Keratinocyte (primary cell): Measurements from ENCODE around the gene CSRP1. TPM values are rescaled to one million over a fixed set of nuclear protein-coding genes. Genes with fewer than 3 reads are reported as not detected.

Source experiments
- DNase-seq: peaks from one replicate; pipeline ENCODE4 v3.0.0-alpha.2; 2011; ENCODE audit warnings: low read depth, missing footprints, low spot score
- FAIRE-seq: peaks from 2 replicates; lab custom pipeline; 2011; peaks lifted over from hg19 to GRCh38; lab: Jason Lieb, UNC
- H2AFZ ChIP-seq: 2 replicates; pipeline ENCODE4 v1.6.0; 2012; ENCODE audit warnings: low read length, control low read depth, inconsistent platforms; ENCODE audit not compliant: control insufficient read depth
- H3K27ac ChIP-seq: 2 replicates; pipeline ENCODE4 v1.5.1; 2011; ENCODE audit warnings: low read length; ENCODE audit not compliant: control insufficient read depth, insufficient read depth
- H3K27me3 ChIP-seq: 3 replicates; pipeline ENCODE4 v1.6.0; 2011; ENCODE audit warnings: low read length; ENCODE audit not compliant: control insufficient read depth, insufficient read depth; ENCODE audit errors: extremely low read depth
- H3K36me3 ChIP-seq, 2 experiments: 2 replicates in 1 of 2; 3 replicates in 1 of 2; pipeline ENCODE4 v1.5.1; 2011; ENCODE audit warnings: low read length in 2 of 2, mild to moderate bottlenecking in 1 of 2; ENCODE audit not compliant: control insufficient read depth in 2 of 2, insufficient read depth in 2 of 2; ENCODE audit errors: extremely low read depth in 1 of 2
- H3K4me1 ChIP-seq: 3 replicates; pipeline ENCODE4 v1.5.1; 2011; ENCODE audit warnings: low read length; ENCODE audit not compliant: control insufficient read depth, insufficient read depth; ENCODE audit errors: extremely low read depth
- H3K4me2 ChIP-seq: 3 replicates; pipeline ENCODE4 v1.6.0; 2011; ENCODE audit warnings: low read depth, low read length; ENCODE audit not compliant: control insufficient read depth, insufficient read depth; ENCODE audit errors: extremely low read depth
- H3K4me3 ChIP-seq, 3 experiments: fragments of 200-600 bp in 1 of 3; sonication (generic) in 1 of 3; 2 replicates in 2 of 3; 3 replicates in 1 of 3; pipeline ENCODE4 v1.5.1; 2011 to 2016; ENCODE audit warnings: low read length in 3 of 3, mild to moderate bottlenecking in 3 of 3, control low read depth in 2 of 3, inconsistent platforms in 1 of 3, low read depth in 1 of 3, mixed read lengths in 1 of 3, mixed run types in 1 of 3, moderate library complexity in 1 of 3; ENCODE audit not compliant: control insufficient read depth in 2 of 3, insufficient read depth in 2 of 3; ENCODE audit errors: extremely low read depth in 1 of 3
- H3K79me2 ChIP-seq: 2 replicates; pipeline ENCODE4 v1.6.0; 2012; ENCODE audit warnings: low read length; ENCODE audit not compliant: control insufficient read depth, insufficient read depth
- H3K9ac ChIP-seq: 3 replicates; pipeline ENCODE4 v1.6.0; 2011; ENCODE audit warnings: low read length; ENCODE audit not compliant: control insufficient read depth, insufficient read depth; ENCODE audit errors: extremely low read depth
- H3K9me1 ChIP-seq: 3 replicates; pipeline ENCODE4 v1.6.0; 2011; ENCODE audit warnings: low read length; ENCODE audit not compliant: control insufficient read depth, insufficient read depth; ENCODE audit errors: extremely low read depth
- H3K9me3 ChIP-seq: 2 replicates; pipeline ENCODE4 v1.5.1; 2012; ENCODE audit warnings: low read depth, low read length; ENCODE audit not compliant: control insufficient read depth
- H4K20me1 ChIP-seq: 3 replicates; pipeline ENCODE4 v1.6.0; 2011; ENCODE audit warnings: low read length; ENCODE audit not compliant: control insufficient read depth, insufficient read depth; ENCODE audit errors: extremely low read depth
- EZH2 ChIP-seq: IDR thresholded peaks from one replicate; pipeline ENCODE4 v1.6.1; 2012; ENCODE audit warnings: inconsistent platforms, mild to moderate bottlenecking, low read length, moderate library complexity
- dilution Hi-C: fragments of 300-500 bp; cut with MboI; formaldehyde crosslinking; loops from one replicate; pipeline ENCODE4 v1.7.0; 2020; ENCODE audit warnings: low sequenced_read_pairs; ENCODE audit not compliant: extremely low pct_ligation_motif_present
- polyA plus RNA-seq, 5 experiments: library from polyadenylated mRNA; depleted of rRNA in 3 of 5; stranded (reverse) in 3 of 5; stranded (forward) in 1 of 5; unstranded in 1 of 5; fragments of >200 nt; gene quantifications; 1 replicate in 1 of 5; 2 replicates in 3 of 5; 3 replicates in 1 of 5; pipeline versions ENCODE4 v1.2.1 to v1.2.3, GENCODE V29; 2011 to 2012; ENCODE audit warnings: missing spikeins in 2 of 5, low read depth in 1 of 5, low replicate concordance in 1 of 5
- TF ChIP-seq, protein P1 (sequence below), 3 experiments: IDR thresholded peaks in 1 of 3; conservative IDR thresholded peaks in 1 of 3; optimal IDR thresholded peaks in 1 of 3; 2 replicates in 2 of 3; 3 replicates in 1 of 3; pipeline versions ENCODE3 to v1.5.1; 2011; ENCODE audit warnings: low read length in 3 of 3, mild to moderate bottlenecking in 3 of 3, moderate library complexity in 2 of 3, control low read depth in 1 of 3, inconsistent platforms in 1 of 3; ENCODE audit not compliant: insufficient read depth in 2 of 3; ENCODE audit errors: extremely low read depth in 1 of 3

The CSRP1 gene
- polyA plus RNA-seq, 1 donor (not counting 4 experiments of a cell fraction or from before 2014, with no cell fraction given), result 168 TPM

DNA sequence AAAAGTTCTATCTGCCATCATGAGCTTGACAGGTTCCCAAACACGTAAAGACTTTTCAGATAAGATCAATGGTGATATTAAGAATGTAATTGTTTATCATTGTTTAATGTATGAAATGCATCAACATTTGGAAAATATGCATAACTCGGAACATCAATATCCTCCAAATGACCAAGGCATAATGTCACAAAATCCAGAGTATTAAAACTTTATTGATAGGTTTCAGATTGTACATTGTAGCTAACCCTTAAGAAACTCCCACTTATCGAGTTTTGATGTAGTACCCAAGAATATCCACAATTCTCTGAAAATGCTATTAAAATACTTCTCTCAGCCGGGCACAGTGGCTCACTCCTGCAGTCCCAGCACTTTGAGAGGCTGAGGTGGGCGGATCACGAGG lies 73.3 kb downstream of the CSRP1 start:
- FAIRE-seq (no peak), DNase-seq (no peak)
- Histone ChIP-seq H3K4me2 (no peak overlapping the region), H3K9me1 (no peaks in the 10 kb centered on the region), H3K79me2 (no peaks in the 10 kb centered on the region), H3K27me3 (no peaks in the 10 kb centered on the region), H4K20me1 (no peaks in the 10 kb centered on the region), H3K36me3 (no peaks in the 10 kb centered on the region), H3K4me1 (peaks cover 8% of the 10 kb centered on the region), H3K4me3 (no peak overlapping the region), H3K9ac (no peak overlapping the region), H2AFZ (no peak overlapping the region), H3K27ac (no peak overlapping the region), H3K9me3 (no peaks in the 10 kb centered on the region)
- dilution Hi-C loops, result no loop called here
- TF ChIP-seq, protein P1, sequence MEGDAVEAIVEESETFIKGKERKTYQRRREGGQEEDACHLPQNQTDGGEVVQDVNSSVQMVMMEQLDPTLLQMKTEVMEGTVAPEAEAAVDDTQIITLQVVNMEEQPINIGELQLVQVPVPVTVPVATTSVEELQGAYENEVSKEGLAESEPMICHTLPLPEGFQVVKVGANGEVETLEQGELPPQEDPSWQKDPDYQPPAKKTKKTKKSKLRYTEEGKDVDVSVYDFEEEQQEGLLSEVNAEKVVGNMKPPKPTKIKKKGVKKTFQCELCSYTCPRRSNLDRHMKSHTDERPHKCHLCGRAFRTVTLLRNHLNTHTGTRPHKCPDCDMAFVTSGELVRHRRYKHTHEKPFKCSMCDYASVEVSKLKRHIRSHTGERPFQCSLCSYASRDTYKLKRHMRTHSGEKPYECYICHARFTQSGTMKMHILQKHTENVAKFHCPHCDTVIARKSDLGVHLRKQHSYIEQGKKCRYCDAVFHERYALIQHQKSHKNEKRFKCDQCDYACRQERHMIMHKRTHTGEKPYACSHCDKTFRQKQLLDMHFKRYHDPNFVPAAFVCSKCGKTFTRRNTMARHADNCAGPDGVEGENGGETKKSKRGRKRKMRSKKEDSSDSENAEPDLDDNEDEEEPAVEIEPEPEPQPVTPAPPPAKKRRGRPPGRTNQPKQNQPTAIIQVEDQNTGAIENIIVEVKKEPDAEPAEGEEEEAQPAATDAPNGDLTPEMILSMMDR (optimal IDR thresholded peaks at IDR 0.05 in 1 of 3, IDR thresholded peaks at IDR 0.05 in 1 of 3, conservative IDR thresholded peaks at IDR 0.05 in 1 of 3; ENCODE audit: extremely low read depth in 1 of 3, insufficient read depth in 2 of 3, low read length in 3 of 3), result no peak
- no peak for TF ChIP-seq EZH2

Other genes starting within 250 kb of the CSRP1 start
- gene PKP1, start 223.6 kb downstream of the CSRP1 start, polyA plus RNA-seq, result 163 to 301 TPM (median 169 TPM) in 3 replicates
- gene TNNT2, start 129.4 kb downstream of the CSRP1 start, polyA plus RNA-seq, result 0.61 to 2.3 TPM (median 1.4 TPM) in 3 replicates
- gene LAD1, start 107.8 kb downstream of the CSRP1 start, polyA plus RNA-seq, result 82.4 to 140 TPM (median 82.9 TPM) in 3 replicates
- not detected in 3 replicates for gene TNNI1, start 85.4 kb downstream of the CSRP1 start, polyA plus RNA-seq
- 47.0 to 104 TPM (median 48.2 TPM) in 3 replicates for gene PHLDA3, start 37.9 kb downstream of the CSRP1 start, polyA plus RNA-seq
- gene NAV1, start 32.0 kb upstream of the CSRP1 start, polyA plus RNA-seq, result 8.1 to 32.7 TPM (median 13.2 TPM) in 3 replicates